GM12878 (cell line): ENCODE measurements around the gene TGM2. TPM values are rescaled to one million over a fixed set of nuclear protein-coding genes. Genes with fewer than 3 reads are reported as not detected.

Source experiments
- ATAC-seq: fragments of 200-7000 bp; cut with Tn5 transposase; 3 replicates; pipeline ENCODE4 v1.9.1; 2020; ENCODE audit warnings: mild to moderate bottlenecking, moderate library complexity
- BruUV-seq: library from RNA; stranded (reverse); fragments of 400-500 nt; replicated peaks from 2 replicates; lab custom pipeline; 2021; lab: Mats Ljungman, UMichigan
- CTCF ChIA-PET: fragments of 300-600 bp; sonication (Branson Sonifier 250); formaldehyde crosslinking; extraction: SDS; loops from one replicate; lab custom pipeline; 2021; ENCODE audit warnings: inconsistent platforms; lab: Yijun Ruan, JAX
- POLR2A ChIA-PET: fragments of 350-600 bp; formaldehyde crosslinking; extraction: SDS; loops from one replicate; lab custom pipeline; 2021; ENCODE audit warnings: inconsistent platforms; lab: Charles Lee
- RAD21 ChIA-PET: fragments of 300-600 bp; sonication (Branson Sonifier 250); formaldehyde crosslinking; loops from one replicate; lab custom pipeline; 2023; ENCODE audit warnings: antibody characterized with exemption; ENCODE audit not compliant: unreplicated experiment; lab: Charles Lee
- SMC1A ChIA-PET: fragments of 300-600 bp; sonication (Branson Sonifier 250); formaldehyde crosslinking; loops from one replicate; lab custom pipeline; 2023; ENCODE audit not compliant: unreplicated experiment, uncharacterized antibody; lab: Charles Lee
- DNase-seq: peaks from one replicate; pipeline ENCODE4 v3.0.0-alpha.2; 2011; ENCODE audit warnings: low read depth, low spot score
- FAIRE-seq: peaks from 3 replicates; lab custom pipeline; 2011; peaks lifted over from hg19 to GRCh38; lab: Jason Lieb, UNC
- H2AFZ ChIP-seq: 2 replicates; pipeline ENCODE4 v1.6.0; 2011; ENCODE audit warnings: low read depth, low read length, control low read depth; ENCODE audit not compliant: control insufficient read depth
- H3K27ac ChIP-seq: 2 replicates; pipeline ENCODE4 v1.5.1; 2011; ENCODE audit warnings: control low read depth; ENCODE audit not compliant: control insufficient read depth, insufficient read depth
- H3K27me3 ChIP-seq, 2 experiments: replicated peaks in 1 of 2; 2 replicates each; pipeline versions ENCODE4 v1.6.0 to v1.6.1; 2011; ENCODE audit warnings: low read length in 1 of 2; ENCODE audit not compliant: control insufficient read depth in 2 of 2, insufficient read depth in 2 of 2
- H3K36me3 ChIP-seq, 2 experiments: 2 replicates each; pipeline ENCODE4 v1.5.1; 2011; ENCODE audit warnings: low read length in 1 of 2; ENCODE audit not compliant: control insufficient read depth in 2 of 2, insufficient read depth in 2 of 2
- H3K4me1 ChIP-seq: 2 replicates; pipeline ENCODE4 v1.6.1; 2011; ENCODE audit warnings: mild to moderate bottlenecking, low read length, moderate library complexity, mixed read lengths; ENCODE audit not compliant: control insufficient read depth, insufficient read depth
- H3K4me2 ChIP-seq: 2 replicates; pipeline ENCODE4 v1.6.0; 2011; ENCODE audit warnings: control low read depth; ENCODE audit not compliant: control insufficient read depth, insufficient read depth
- H3K4me3 ChIP-seq: fragments of 200-600 bp; sonication (generic); 2 replicates; pipeline ENCODE4 v1.5.1; 2016
- H3K79me2 ChIP-seq: 2 replicates; pipeline ENCODE4 v1.6.0; 2011; ENCODE audit warnings: low read length; ENCODE audit not compliant: control insufficient read depth, insufficient read depth
- H3K9ac ChIP-seq: 2 replicates; pipeline ENCODE4 v1.8.0; 2011; ENCODE audit warnings: low read length, control low read depth, mixed read lengths; ENCODE audit not compliant: control insufficient read depth, insufficient read depth
- H3K9me3 ChIP-seq: replicated peaks from 3 replicates; pipeline ENCODE4 v1.5.1; 2011; ENCODE audit warnings: mild to moderate bottlenecking, low read length; ENCODE audit not compliant: control insufficient read depth, insufficient read depth
- H4K20me1 ChIP-seq: 2 replicates; pipeline ENCODE4 v1.6.0; 2011; ENCODE audit not compliant: control insufficient read depth, insufficient read depth
- EP300 ChIP-seq, 2 experiments: fragments of 150-350 bp in 1 of 2; IDR thresholded peaks; 2 replicates each; pipeline ENCODE4 v1.6.1; 2011 to 2012; ENCODE audit warnings: low read depth in 2 of 2, low read length in 2 of 2, borderline replicate concordance in 1 of 2, improper control_type of control experiment in 1 of 2, inconsistent platforms in 1 of 2; ENCODE audit not compliant: control insufficient read depth in 1 of 2
- JUNB ChIP-seq: IDR thresholded peaks from 2 replicates; pipeline ENCODE4 v1.6.1; 2016; ENCODE audit warnings: antibody characterized with exemption, mild to moderate bottlenecking
- RFX5 ChIP-seq: IDR thresholded peaks from 2 replicates; pipeline ENCODE4 v1.6.1; 2011; ENCODE audit warnings: low read depth, low read length, improper control_type of control experiment
- RUNX3 ChIP-seq: IDR thresholded peaks from 2 replicates; pipeline ENCODE4 v1.6.1; 2012; ENCODE audit warnings: low read length, inconsistent platforms
- ZNF687 ChIP-seq: fragments of 450-650 bp; IDR thresholded peaks from 2 replicates; pipeline ENCODE4 v1.6.1; 2017; ENCODE audit warnings: mild to moderate bottlenecking, moderate library complexity
- WGBS: methylation state at CpG from one replicate; pipeline ENCODE4 v1.1.6; 2016; ENCODE audit warnings: low lambda C conversion rate; ENCODE audit not compliant: insufficient replicate concordance, insufficient coverage; ENCODE audit errors: missing lambda C conversion rate; 5-methylcytosine and 5-hydroxymethylcytosine counted together
- in situ Hi-C: fragments of 300-500 bp; cut with MboI; formaldehyde crosslinking; loops from 9 replicates; pipeline ENCODE4 v1.14.3; 2018; ENCODE audit warnings: mixed read lengths
- intact Hi-C: fragments of 100-400 bp; cut with micrococcal nuclease; formaldehyde crosslinking; loops from one replicate; pipeline ENCODE4 v1.14.2; 2022; ENCODE audit not compliant: unreplicated experiment
- polyA plus RNA-seq, 11 experiments: library from polyadenylated mRNA; depleted of rRNA in 4 of 11; unstranded in 6 of 11; stranded (reverse) in 5 of 11; fragments of >200 nt; fragmentation: Nextera tagmentation in 4 of 11; fragmentation: Illumina TruSeq in 1 of 11; extraction: Ambion mirVana in 4 of 11; extraction: Trizol in 1 of 11; gene quantifications; 1 replicate in 1 of 11; 2 replicates in 10 of 11; pipeline versions ENCODE4 v1.2.1 to v1.2.3, GENCODE V29; 2011 to 2016; ENCODE audit warnings: inconsistent platforms in 2 of 11, missing spikeins in 2 of 11, low read depth in 1 of 11
- total RNA-seq, 4 experiments: library from RNA; depleted of rRNA in 3 of 4; stranded (reverse); fragments of >200 nt in 3 of 4; fragmentation: Illumina TruSeq in 1 of 4; extraction: Trizol in 1 of 4; gene quantifications; 2 replicates each; pipeline versions ENCODE4 v1.2.1 to v1.2.3, GENCODE V29; 2013 to 2021
- TF ChIP-seq, protein P1 (sequence below): fragments of 450-650 bp; IDR thresholded peaks from 2 replicates; pipeline ENCODE4 v1.6.1; 2017; ENCODE audit warnings: mild to moderate bottlenecking, low read depth, inconsistent platforms; ENCODE audit not compliant: poor library complexity, severe bottlenecking

TGM2 gene
- total and polyA plus RNA-seq, 10 of the 15 experiments (the other 5 are each of a cell fraction or from before 2014, with no cell fraction given), result 0.11 to 1.9 (median 0.51) TPM

DNA sequence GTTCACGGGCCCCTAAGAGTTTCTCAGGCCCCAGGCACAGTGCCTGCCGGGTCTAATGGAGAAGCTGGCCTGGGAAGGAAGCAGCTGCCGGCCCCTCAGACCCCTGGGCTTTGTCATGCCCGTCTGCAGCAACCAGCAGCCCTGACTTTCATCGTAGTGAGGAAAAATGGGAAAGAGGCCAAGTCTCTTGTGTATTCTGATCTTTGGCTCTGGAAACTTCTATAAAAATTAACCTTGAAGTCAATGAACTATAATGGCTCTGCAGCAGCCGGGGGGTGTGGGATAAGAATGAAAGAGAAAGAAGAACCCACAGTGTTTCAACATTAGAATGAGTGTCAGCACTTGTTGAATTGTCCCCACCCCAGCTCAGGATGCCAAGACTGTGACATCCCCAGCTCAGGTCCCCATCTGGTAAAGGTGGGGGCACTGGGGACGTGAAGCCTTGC, 12.9 kb downstream of the TGM2 start:
- CTCF ChIA-PET, result interaction anchor here (0.7 to 2.4 kb wide), 15 partner anchors 9 to 257 kb away, joined by 3 to 25 read pairs (median 6); no protein-coding TSS in a partner anchor
- H2AFZ ChIP-seq, result peak overlapping the region; percentile 60
- H3K4me2 ChIP-seq, result peak overlapping the region; percentile 81
- H3K4me1 ChIP-seq, result peaks cover 24% of the 10 kb centered on the region
- peak overlapping the region; percentile 17; the same call in 1 of the 2 replicates for H3K4me3 ChIP-seq
- peak; percentile 88 for ATAC-seq
- BruUV-seq, result no TSS peak
- RAD21 ChIA-PET, result interaction anchor here (0.8 to 2.6 kb wide), 15 partner anchors 9 to 94 kb away, joined by 3 to 13 read pairs (median 6); no protein-coding TSS in a partner anchor
- DNase-seq, result peak; percentile 25
- no peaks in the 10 kb centered on the region for H3K79me2 ChIP-seq
- H3K27me3 ChIP-seq, result no peaks in the 10 kb centered on the region
- peak overlapping the region; percentile 54 for H3K27ac ChIP-seq
- FAIRE-seq, result peak; percentile 73
- intact Hi-C loops, result loop anchor here (2.0 kb wide), 1 partner anchor 57 kb away; no protein-coding TSS in a partner anchor
- SMC1A ChIA-PET, result interaction anchor here (0.7 to 3.0 kb wide), 17 partner anchors 9 to 91 kb away, joined by 3 to 29 read pairs (median 5); no protein-coding TSS in a partner anchor
- WGBS, result 28% methylated on average over 7 of the region's 7 CpGs
- H4K20me1 ChIP-seq, result no peaks in the 10 kb centered on the region
- H3K9me3 ChIP-seq, result no peaks in the 10 kb centered on the region; the same call in 2 of the 3 replicates
- peak overlapping the region; percentile 3; the same call in 1 of the 2 replicates for H3K9ac ChIP-seq
- POLR2A ChIA-PET, result interaction anchor here (0.5 to 1.9 kb wide), 8 partner anchors 8 to 1125 kb away, joined by 3 to 11 read pairs (median 4); no protein-coding TSS in a partner anchor
- in situ Hi-C loops, result loop anchor here (25.0 kb wide), 1 partner anchor 90 kb away; no protein-coding TSS in a partner anchor
- no peaks in the 10 kb centered on the region for H3K36me3 ChIP-seq
- peak; percentile 5; the same call in 1 of the 2 replicates for TF ChIP-seq RUNX3
- 0 out of 2 replicates have a peak, but pooled peaks have one; percentile 37 for TF ChIP-seq ZNF687
- TF ChIP-seq EP300 (IDR thresholded peaks at IDR 0.05; ENCODE audit: borderline replicate concordance in 1 of 2, control insufficient read depth in 1 of 2, low read depth in 2 of 2, low read length in 2 of 2), result peak in 1 of 2 experiments; percentile 17; a peak in 1 of 4 replicates
- TF ChIP-seq JUNB, result peak; percentile 19; the same call in 1 of the 2 replicates
- TF ChIP-seq RFX5, result no peak
- TF ChIP-seq, protein P1, sequence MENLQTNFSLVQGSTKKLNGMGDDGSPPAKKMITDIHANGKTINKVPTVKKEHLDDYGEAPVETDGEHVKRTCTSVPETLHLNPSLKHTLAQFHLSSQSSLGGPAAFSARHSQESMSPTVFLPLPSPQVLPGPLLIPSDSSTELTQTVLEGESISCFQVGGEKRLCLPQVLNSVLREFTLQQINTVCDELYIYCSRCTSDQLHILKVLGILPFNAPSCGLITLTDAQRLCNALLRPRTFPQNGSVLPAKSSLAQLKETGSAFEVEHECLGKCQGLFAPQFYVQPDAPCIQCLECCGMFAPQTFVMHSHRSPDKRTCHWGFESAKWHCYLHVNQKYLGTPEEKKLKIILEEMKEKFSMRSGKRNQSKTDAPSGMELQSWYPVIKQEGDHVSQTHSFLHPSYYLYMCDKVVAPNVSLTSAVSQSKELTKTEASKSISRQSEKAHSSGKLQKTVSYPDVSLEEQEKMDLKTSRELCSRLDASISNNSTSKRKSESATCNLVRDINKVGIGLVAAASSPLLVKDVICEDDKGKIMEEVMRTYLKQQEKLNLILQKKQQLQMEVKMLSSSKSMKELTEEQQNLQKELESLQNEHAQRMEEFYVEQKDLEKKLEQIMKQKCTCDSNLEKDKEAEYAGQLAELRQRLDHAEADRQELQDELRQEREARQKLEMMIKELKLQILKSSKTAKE, result no peak
